ENCODE results near the gene DUSP16. TPM values are rescaled to one million over a fixed set of nuclear protein-coding genes. Genes with fewer than 3 reads are reported as not detected.

DUSP16 gene
- total RNA-seq, 1 experiment from 2014 or later, result 63.9 TPM

- H3K4me1 ChIP-seq, result peaks cover 35% of the 10 kb centered on the region
- Mint-ChIP-seq H3K4me3 (ENCODE audit: unreplicated experiment) (no peak overlapping the region), H3K9me3 (ENCODE audit: unreplicated experiment) (no peaks in the 10 kb centered on the region), H3K27ac (ENCODE audit: unreplicated experiment) (no peak overlapping the region), H3K36me3 (ENCODE audit: insufficient read depth, unreplicated experiment) (peaks cover 8% of the 10 kb centered on the region), H3K27me3 (ENCODE audit: insufficient read depth, unreplicated experiment) (no peaks in the 10 kb centered on the region), H3K4me1 (ENCODE audit: low read depth, unreplicated experiment) (peaks cover 38% of the 10 kb centered on the region)
- no peak for DNase-seq
- CTCF ChIA-PET, result no interaction called here
- H3K36me3 ChIP-seq (ENCODE audit: control insufficient read depth, insufficient read depth, low read length), result no peaks in the 10 kb centered on the region
- BruUV-seq (replicated peaks), result no TSS peak
- H3K4me3 ChIP-seq (ENCODE audit: low read depth, low read length), result no peak overlapping the region
- intact Hi-C loops (cut with micrococcal nuclease; ENCODE audit: unreplicated experiment), result no loop called here
- no peak for TF ChIP-seq CTCF (IDR thresholded peaks at IDR 0.05; ENCODE audit: insufficient read depth in 1 of 2, low read depth in 1 of 2, low read length in 1 of 2, severe bottlenecking in 1 of 2, unreplicated experiment in 1 of 2)
- no peaks in the 10 kb centered on the region for H3K9me3 ChIP-seq
- H3K27me3 ChIP-seq (replicated peaks; ENCODE audit: control insufficient read depth, insufficient read depth, low read length), result no peaks in the 10 kb centered on the region
- POLR2A ChIA-PET, result no interaction called here
These were observed 115.9 kb downstream of the DUSP16 start for GRCh38 chr12:12446786-12447185.

DNA sequence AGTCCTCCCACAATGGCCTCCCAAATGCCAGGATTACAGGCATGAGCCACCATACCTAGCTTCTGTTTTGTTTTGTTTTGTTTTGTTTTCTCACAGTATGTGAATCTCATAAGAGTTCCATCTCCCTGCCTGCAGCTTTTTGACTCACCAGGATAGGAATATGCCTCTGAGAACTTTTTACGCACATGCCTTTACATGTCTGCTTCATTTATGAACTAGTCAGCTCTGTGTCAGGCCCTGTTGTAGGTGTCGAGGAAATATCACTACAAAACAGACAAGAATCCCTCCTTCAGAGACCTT, 116.8 kb downstream of the DUSP16 start:
- peaks cover 36% of the 10 kb centered on the region for H3K4me1 ChIP-seq

DNA sequence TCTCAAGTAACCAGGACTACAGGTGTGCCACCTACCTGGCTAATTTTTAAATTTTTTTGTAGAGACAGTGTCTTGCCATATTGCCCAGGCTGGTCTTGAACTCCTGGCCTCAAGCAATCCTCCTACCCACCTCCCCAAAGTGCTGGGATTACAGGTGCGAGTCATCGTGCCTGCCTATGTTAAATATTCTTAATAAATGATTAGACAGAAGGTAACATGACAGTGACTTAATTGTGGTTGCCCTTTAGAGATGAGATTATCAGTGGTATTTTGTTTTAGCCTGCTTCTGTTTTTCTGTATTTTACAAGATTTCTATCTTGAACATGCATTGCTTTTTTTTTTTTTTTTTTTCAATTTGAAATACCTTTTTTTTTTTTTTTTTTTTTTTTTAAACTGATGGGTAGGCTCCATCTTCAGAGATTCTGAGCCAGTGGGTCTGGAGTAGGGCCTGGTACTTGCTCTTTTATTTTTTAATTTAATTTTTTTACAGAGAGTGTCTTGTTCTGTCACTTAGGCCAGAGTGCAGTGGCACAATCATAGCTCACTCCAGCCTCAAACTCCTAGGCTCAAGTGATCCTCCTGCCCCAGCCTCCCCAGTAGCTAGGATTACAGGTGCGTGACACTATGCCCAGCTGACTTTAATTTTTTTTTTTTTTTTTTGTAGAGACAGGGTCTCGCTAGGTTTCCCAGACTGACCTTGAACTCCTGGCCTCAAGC, 117.3 kb downstream of the DUSP16 start:
- Histone ChIP-seq H3K4me3 (ENCODE audit: low read depth, low read length) (no peak overlapping the region), H3K27me3 (replicated peaks; ENCODE audit: control insufficient read depth, insufficient read depth, low read length) (no peaks in the 10 kb centered on the region), H3K4me1 (peaks cover 31% of the 10 kb centered on the region), H3K9me3 (no peaks in the 10 kb centered on the region), H3K36me3 (ENCODE audit: control insufficient read depth, insufficient read depth, low read length) (no peaks in the 10 kb centered on the region)
- intact Hi-C loops (cut with micrococcal nuclease; ENCODE audit: unreplicated experiment), result no loop called here
- Mint-ChIP-seq H3K27ac (ENCODE audit: unreplicated experiment) (no peak overlapping the region), H3K4me1 (ENCODE audit: low read depth, unreplicated experiment) (peaks cover 47% of the 10 kb centered on the region), H3K27me3 (ENCODE audit: insufficient read depth, unreplicated experiment) (no peaks in the 10 kb centered on the region), H3K36me3 (ENCODE audit: insufficient read depth, unreplicated experiment) (peaks cover 8% of the 10 kb centered on the region), H3K9me3 (ENCODE audit: unreplicated experiment) (no peaks in the 10 kb centered on the region), H3K4me3 (ENCODE audit: unreplicated experiment) (no peak overlapping the region)
- no TSS peak for BruUV-seq (replicated peaks)
- CTCF ChIA-PET, result interaction anchor here (0.6 kb wide), 1 partner anchor 96 kb away, joined by 7 read pairs; no protein-coding TSS in a partner anchor
- no peak for TF ChIP-seq CTCF (IDR thresholded peaks at IDR 0.05; ENCODE audit: insufficient read depth in 1 of 2, low read depth in 1 of 2, low read length in 1 of 2, severe bottlenecking in 1 of 2, unreplicated experiment in 1 of 2)
- no peak for DNase-seq
- POLR2A ChIA-PET, result interaction anchor here (0.6 kb wide), 1 partner anchor 9 kb away, joined by 5 read pairs; no protein-coding TSS in a partner anchor

More for the DNA sequence above, 116.8 kb downstream of the DUSP16 start:
- no TSS peak for BruUV-seq (replicated peaks)
- POLR2A ChIA-PET, result interaction anchor here (0.6 kb wide), 1 partner anchor 9 kb away, joined by 5 read pairs; no protein-coding TSS in a partner anchor
- Mint-ChIP-seq H3K27ac (ENCODE audit: unreplicated experiment) (no peak overlapping the region), H3K9me3 (ENCODE audit: unreplicated experiment) (no peaks in the 10 kb centered on the region), H3K4me1 (ENCODE audit: low read depth, unreplicated experiment) (peaks cover 41% of the 10 kb centered on the region), H3K27me3 (ENCODE audit: insufficient read depth, unreplicated experiment) (no peaks in the 10 kb centered on the region), H3K36me3 (ENCODE audit: insufficient read depth, unreplicated experiment) (peaks cover 8% of the 10 kb centered on the region), H3K4me3 (ENCODE audit: unreplicated experiment) (no peak overlapping the region)
- CTCF ChIA-PET, result interaction anchor here (0.6 kb wide), 1 partner anchor 96 kb away, joined by 7 read pairs; no protein-coding TSS in a partner anchor
- H3K4me3 ChIP-seq (ENCODE audit: low read depth, low read length), result no peak overlapping the region
- no peaks in the 10 kb centered on the region for H3K36me3 ChIP-seq (ENCODE audit: control insufficient read depth, insufficient read depth, low read length)
- no peak for TF ChIP-seq CTCF (IDR thresholded peaks at IDR 0.05; ENCODE audit: insufficient read depth in 1 of 2, low read depth in 1 of 2, low read length in 1 of 2, severe bottlenecking in 1 of 2, unreplicated experiment in 1 of 2)
- DNase-seq, result no peak
- no peaks in the 10 kb centered on the region for H3K9me3 ChIP-seq
- intact Hi-C loops (cut with micrococcal nuclease; ENCODE audit: unreplicated experiment), result no loop called here
- no peaks in the 10 kb centered on the region for H3K27me3 ChIP-seq (replicated peaks; ENCODE audit: control insufficient read depth, insufficient read depth, low read length)
